Lower leg skin (tissue), 4 donors: ENCODE measurements around the gene PLXNA2. TPM values are rescaled to one million over a fixed set of nuclear protein-coding genes. Genes with fewer than 3 reads are reported as not detected.

Source experiments
- DNase-seq, 2 donors: peaks; one replicate each; pipeline ENCODE4 v3.0.0-alpha.2; 2019; ENCODE audit warnings: low spot score in 2 of 2
- H3K4me3 ChIP-seq: fragments of 200-600 bp; sonication (generic); 2 replicates; pipeline ENCODE4 v1.5.1; 2017; ENCODE audit warnings: mild to moderate bottlenecking, low read depth; ENCODE audit not compliant: poor library complexity, severe bottlenecking
- CTCF ChIP-seq, 3 donors: fragments of 450-650 bp; IDR thresholded peaks; one replicate each; pipeline ENCODE4 v1.5.1; 2016; ENCODE audit warnings: antibody characterized with exemption in 3 of 3, mild to moderate bottlenecking in 3 of 3, moderate library complexity in 2 of 3
- POLR2A ChIP-seq, 2 donors: fragments of 450-650 bp; IDR thresholded peaks; one replicate each; pipeline ENCODE4 v1.6.1; 2016 to 2017; ENCODE audit warnings: antibody characterized with exemption in 2 of 2, mild to moderate bottlenecking in 1 of 2, moderate library complexity in 1 of 2
- WGBS, 2 donors: methylation state at CpG; one replicate each; pipeline ENCODE4 v1.1.5; 2018; 5-methylcytosine and 5-hydroxymethylcytosine counted together
- intact Hi-C: fragments of 100-400 bp; cut with DNase I; formaldehyde crosslinking; loops from one replicate; pipeline ENCODE4 v1.15.0; 2023; ENCODE audit warnings: low total_unique reads
- total RNA-seq, 4 donors: library from RNA; depleted of rRNA; stranded (reverse); fragments of >200 nt; gene quantifications; one replicate each; pipeline ENCODE4 v1.1.0, GENCODE V29; 2016

Gene PLXNA2
- total RNA-seq, 4 donors from 2014 or later: 27.4 to 44.2 (median 36.9) TPM

DNA sequence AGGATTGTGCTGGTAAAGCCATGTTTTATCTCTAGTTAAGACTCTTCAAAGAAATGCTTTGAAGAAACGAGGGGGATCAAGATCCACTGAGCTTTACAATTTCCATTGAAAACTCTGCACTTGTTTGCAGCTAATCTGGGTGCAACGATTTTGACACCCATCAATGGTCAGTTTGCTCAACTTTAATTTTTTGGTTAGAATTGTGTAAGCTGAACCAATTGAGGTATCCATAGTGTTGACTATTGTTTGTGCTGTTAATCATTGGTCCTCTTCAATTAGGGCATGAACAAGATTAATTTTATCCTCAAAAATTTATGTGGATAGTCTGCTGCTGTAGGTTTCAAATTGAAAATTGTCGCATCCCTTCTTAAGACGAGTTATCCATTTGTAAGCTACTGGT is 17.7 kb upstream of the PLXNA2 start:
- TF ChIP-seq POLR2A (IDR thresholded peaks at IDR 0.05) (no peak), CTCF (IDR thresholded peaks at IDR 0.05) (no peak)
- intact Hi-C loops: no loop called here
- DNase-seq: no peak
- WGBS, 2 donors: 78 to 82% methylated on average over 4 of the region's 4 CpGs
- H3K4me3 ChIP-seq: no peak overlapping the region

DNA sequence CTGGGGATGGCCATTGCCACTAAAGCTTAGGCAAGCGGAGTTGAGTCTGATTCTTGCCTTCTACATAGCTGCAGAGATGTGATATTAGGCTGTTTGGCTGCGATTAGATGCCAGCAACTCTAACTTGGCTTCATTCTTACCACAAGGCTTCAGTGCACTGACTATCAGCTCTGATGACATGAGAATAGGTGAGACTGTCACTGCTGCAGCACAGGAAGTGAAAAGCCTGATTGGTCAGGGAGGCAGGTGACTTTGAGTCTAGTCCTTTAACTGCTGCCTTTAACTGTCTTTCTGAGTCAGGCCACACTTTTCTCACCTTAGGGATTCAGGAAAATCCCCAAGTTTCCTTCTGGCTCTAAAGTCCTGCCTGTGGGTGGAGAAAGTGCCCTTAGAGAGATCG is 14.1 kb upstream of the PLXNA2 start:
- DNase-seq: no peak
- H3K4me3 ChIP-seq: no peak overlapping the region
- WGBS, 2 donors: 82 to 97% methylated on average over 3 of the region's 3 CpGs
- intact Hi-C loops: no loop called here
- no peak for TF ChIP-seq CTCF (IDR thresholded peaks at IDR 0.05)
- TF ChIP-seq POLR2A (IDR thresholded peaks at IDR 0.05): no peak

GRCh38 chr1:208257351-208257750 is 13.2 kb upstream of the PLXNA2 start:
- intact Hi-C loops: no loop called here
- no peak for DNase-seq
- no peak for TF ChIP-seq POLR2A (IDR thresholded peaks at IDR 0.05)
- no peak for TF ChIP-seq CTCF (IDR thresholded peaks at IDR 0.05)
- no peak overlapping the region for H3K4me3 ChIP-seq
- WGBS, 2 donors: 72 to 74% methylated on average over 6 of the region's 6 CpGs

GRCh38 chr1:208256556-208256955 is 12.4 kb upstream of the PLXNA2 start:
- WGBS, 2 donors: 74 to 80% methylated on average over 7 of the region's 7 CpGs
- TF ChIP-seq CTCF (IDR thresholded peaks at IDR 0.05) (no peak), POLR2A (IDR thresholded peaks at IDR 0.05) (no peak)
- no peak for DNase-seq
- no peak overlapping the region for H3K4me3 ChIP-seq
- intact Hi-C loops: no loop called here

GRCh38 chr1:208256091-208256490 is 11.9 kb upstream of the PLXNA2 start:
- TF ChIP-seq CTCF (IDR thresholded peaks at IDR 0.05): no peak
- no peak for TF ChIP-seq POLR2A (IDR thresholded peaks at IDR 0.05)
- 85% methylated on average over 1 of the region's 1 CpG for WGBS, 2 donors
- no peak overlapping the region for H3K4me3 ChIP-seq
- intact Hi-C loops: no loop called here
- no peak for DNase-seq

DNA sequence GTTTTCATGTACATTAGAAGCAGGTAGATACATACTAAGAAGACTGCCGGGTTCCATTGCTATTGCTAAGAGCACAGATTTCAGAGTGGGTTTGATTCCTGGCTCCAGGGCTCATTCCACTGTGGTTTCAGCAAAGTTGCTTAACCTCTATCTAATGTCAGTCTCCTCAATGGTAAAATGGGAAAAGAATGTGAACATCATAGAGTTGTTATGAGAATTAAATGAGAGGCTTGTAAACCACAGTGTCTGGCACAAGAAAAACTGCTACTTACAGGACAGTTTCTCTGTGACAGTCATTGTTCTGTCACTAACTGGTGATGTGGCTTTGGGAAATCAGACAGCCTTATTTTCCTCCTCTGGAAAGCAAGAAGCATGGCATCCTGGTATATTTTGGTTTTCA is 10.7 kb upstream of the PLXNA2 start:
- H3K4me3 ChIP-seq: no peak overlapping the region
- TF ChIP-seq CTCF (IDR thresholded peaks at IDR 0.05) (no peak), POLR2A (IDR thresholded peaks at IDR 0.05) (no peak)
- no peak for DNase-seq
- WGBS, 2 donors: 72 to 78% methylated on average over 1 of the region's 1 CpG
- intact Hi-C loops: no loop called here
